Activated CD4-positive, CD25-positive, alpha-beta regulatory T cell treated with anti-CD3 and anti-CD28 coated beads, Interleukin-2, amount 50 U/mL, for 16 hours (primary cell): ENCODE measurements around the gene SERPINE2.

Experiments used
- DNase-seq: peaks from one replicate; pipeline ENCODE4 v3.0.0-alpha.2; 2020; ENCODE audit warnings: low read depth, low spot score

The SERPINE2 gene

GRCh38 chr2:224042191-224042696, 3.2 kb upstream of the SERPINE2 start:
- DNase-seq = no peak

- DNase-seq = no peak
Measured at GRCh38 chr2:224041554-224041953, 2.5 kb upstream of the SERPINE2 start.

DNA sequence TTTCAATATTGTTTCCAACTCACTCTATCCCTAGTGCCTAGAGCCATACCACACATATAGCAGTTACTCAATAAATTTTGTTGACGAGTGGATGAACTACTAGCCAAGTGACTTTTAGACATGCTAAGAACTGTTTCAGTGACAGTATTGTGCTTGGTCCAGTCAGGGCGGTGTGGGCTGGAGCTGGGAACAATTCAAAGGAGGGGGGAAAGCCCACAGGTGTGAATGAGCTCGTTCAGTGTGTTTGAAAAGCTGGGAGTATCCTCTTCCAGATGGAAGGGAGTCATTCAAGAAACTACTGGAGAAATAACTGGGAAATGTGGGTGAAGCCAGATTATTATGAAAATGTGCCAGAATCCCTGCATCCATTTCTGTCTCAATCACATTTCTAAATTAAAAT, 1.7 kb upstream of the SERPINE2 start:
- DNase-seq = no peak

DNA sequence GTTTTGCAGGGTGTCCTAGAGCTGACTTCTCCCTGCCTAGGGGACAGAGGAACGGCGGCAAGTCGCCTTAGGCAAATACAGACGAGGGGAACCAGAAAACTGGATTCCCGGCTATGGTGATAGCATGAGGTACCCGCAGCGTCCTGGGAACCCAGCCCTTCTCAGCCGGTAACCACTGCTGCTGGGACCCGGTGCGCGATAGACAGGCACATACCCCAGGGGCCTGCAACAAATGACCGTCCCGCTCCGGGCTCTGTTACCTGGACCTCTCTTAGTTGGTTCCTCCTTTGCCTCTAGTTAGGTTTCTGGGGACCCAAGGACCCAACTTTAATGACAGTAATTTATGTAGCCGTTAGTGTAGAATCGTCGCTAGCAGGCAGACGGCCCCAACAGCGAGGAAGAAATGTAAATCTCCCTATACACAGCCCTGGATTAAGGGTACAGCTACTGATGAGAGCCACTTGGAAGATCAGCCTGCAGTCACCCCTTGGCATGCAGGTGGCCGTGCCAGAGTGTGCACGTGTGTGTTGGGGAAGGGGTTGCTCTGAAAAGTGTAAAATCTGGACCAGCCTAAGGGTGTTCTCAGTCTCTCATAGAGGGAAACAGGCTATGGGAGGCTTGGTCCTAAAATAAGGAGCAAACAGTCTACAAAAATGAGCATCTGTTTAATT, 819 bp upstream of the SERPINE2 start:
- DNase-seq = no peak

- no peak for DNase-seq
Measured at GRCh38 chr2:224038830-224039079, 331 bp downstream of the SERPINE2 start.

DNA sequence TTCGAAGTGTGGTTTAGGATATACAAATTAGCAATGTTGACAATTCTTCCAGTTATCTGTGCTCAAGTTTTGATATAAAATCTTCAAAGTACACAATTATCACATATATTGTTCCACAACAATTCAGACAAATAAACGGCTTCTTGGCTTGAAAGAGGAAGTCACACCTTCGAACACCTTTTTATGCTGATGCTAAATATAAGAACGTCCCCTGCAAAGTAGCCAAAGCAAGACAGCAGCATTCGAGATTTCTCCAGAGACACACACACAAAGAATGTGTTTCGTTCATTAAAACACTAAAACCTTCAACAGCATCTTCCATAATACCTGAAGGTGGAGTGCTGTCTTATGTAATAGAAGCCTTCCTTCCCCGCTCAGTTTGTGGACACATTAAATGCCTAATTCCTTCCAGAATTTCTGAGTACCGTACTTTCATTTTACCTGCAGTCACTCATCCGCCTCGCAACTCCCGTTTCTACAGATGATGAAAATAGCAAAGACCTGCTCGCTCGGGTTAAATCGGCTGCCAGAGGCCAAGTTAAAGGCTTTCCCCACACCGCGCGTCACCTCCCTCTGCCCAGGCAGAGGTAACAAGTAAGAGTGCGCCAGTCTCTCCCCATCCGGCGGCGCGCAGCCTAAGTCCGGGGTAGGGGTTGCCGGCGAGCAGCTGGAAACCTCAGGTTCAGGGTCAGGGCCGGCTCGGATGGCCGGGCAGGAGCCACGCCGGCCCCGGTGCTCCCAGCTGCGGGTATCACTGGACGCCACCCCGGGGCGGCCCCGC, 847 bp downstream of the SERPINE2 start:
- DNase-seq = no peak

- DNase-seq = no peak
Measured at GRCh38 chr2:224036731-224037361, 2.2 kb downstream of the SERPINE2 start.

- DNase-seq = no peak
Measured at GRCh38 chr2:224034017-224034416, 5.1 kb downstream of the SERPINE2 start.

- no peak for DNase-seq
Measured at GRCh38 chr2:224033601-224034000, 5.5 kb downstream of the SERPINE2 start.

GRCh38 chr2:224032283-224032682, 6.8 kb downstream of the SERPINE2 start:
- no peak for DNase-seq

GRCh38 chr2:224031358-224031970, 7.6 kb downstream of the SERPINE2 start:
- no peak for DNase-seq

DNA sequence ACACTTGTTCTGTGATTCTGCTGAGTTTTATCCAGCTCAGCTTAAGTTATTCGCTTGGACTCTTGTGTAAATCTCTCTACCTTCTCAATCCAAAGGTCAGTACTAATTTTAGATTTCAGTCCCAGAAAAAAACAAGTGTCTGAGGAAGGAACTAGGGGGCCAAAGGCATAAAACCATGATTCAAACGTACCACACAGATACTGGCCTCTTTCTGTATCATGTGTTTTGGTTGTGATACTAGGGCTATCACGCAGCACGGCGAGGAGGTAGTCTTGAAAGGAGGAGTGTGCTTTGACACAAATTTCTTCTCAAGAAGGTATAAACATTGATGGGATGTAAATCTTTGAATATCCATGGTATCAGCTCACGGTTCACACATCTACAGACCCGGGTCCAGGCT, 8.3 kb downstream of the SERPINE2 start:
- DNase-seq = no peak

- DNase-seq = no peak
Measured at GRCh38 chr2:224029876-224030275, 9.2 kb downstream of the SERPINE2 start.

DNA sequence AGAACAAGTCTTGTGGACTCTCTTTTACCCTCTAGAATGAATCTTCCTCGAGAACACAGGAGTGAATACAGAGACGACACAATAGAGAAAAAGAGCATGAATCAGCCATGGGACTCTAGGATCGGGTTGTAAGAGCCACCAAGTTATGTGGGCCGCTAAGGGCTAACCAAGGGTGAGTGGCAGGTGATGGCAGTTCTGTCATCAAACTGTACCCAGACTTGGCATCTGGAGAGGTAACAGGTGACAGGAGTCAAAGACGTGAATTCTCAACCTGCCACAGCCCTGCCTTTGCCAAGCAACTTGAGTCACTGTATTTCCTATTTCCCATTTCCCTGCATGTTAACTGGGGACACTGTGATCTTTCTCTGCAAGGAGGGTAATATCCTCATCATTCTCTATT, 11.2 kb downstream of the SERPINE2 start:
- no peak for DNase-seq

DNA sequence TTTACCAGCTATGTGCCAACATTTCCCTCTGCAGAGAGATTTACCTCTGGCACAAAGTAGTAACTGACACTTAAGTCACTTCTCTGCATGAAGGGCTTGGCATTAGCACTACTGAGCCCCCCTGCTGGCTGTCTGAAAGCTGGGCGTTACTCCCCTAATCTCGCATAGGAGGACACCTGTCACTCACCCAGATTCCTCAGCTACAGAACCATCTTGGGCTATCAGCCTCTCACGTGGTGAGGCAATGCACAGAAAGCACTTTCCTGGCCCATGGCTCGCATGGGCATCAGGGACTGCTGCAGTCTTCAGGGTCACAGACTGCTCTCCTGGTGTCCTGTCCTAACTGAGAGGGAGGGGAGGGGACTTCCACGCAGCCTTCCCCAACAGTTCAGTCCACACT, 12.0 kb downstream of the SERPINE2 start:
- DNase-seq = no peak

GRCh38 chr2:224025874-224026273, 13.2 kb downstream of the SERPINE2 start:
- peak; percentile 25 for DNase-seq

GRCh38 chr2:224024270-224024669, 14.8 kb downstream of the SERPINE2 start:
- DNase-seq = no peak

GRCh38 chr2:224023188-224023587, 15.9 kb downstream of the SERPINE2 start:
- DNase-seq = no peak

- DNase-seq = no peak
Measured at GRCh38 chr2:224022486-224022885, 16.6 kb downstream of the SERPINE2 start.

GRCh38 chr2:224020523-224020922, 18.6 kb downstream of the SERPINE2 start:
- DNase-seq = no peak

- no peak for DNase-seq
Measured at GRCh38 chr2:224017957-224018356, 21.1 kb downstream of the SERPINE2 start.

DNA sequence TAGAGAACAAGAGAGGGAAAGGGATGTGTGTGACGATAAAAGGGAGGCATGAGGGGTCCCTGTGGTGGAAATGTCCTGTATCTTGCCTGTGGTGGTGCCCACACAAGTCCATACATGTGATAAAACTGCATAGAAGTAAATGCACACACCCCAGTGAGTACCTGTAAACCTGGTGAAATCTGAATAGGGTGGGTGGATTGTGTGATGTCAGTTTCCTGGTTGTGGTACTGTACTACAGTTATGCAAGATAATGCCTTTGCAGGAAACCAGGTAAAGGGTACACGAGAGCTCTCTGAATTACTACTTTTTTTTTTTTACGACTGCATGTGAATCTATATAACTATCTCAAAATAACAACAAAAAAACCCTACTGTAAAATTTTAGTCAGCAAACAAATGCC, 22.1 kb downstream of the SERPINE2 start:
- DNase-seq = no peak
